ENCODE measurements around the gene TLX3.
"Not testable (repeated sequence)": the region's sequence is repeated elsewhere in the genome, so short reads cannot be mapped to it uniquely, and the experiment has no call there.

TLX3 gene

GRCh38 chr5:171308453-171309275 lies at the start of gene TLX3:
Gene TLX3, plus strand, starts transcription at chr5:171309248. Its CDS starts 118 bp downstream, at chr5:171309366.
- DNase-seq (ENCODE audit: low read depth in 2 of 3, low spot score in 1 of 3) = no peak

- no peak for DNase-seq (ENCODE audit: low read depth in 2 of 3, low spot score in 1 of 3)
Observed at GRCh38 chr5:171261361-171261760, 47.7 kb upstream of the TLX3 start.

GRCh38 chr5:171261904-171262303 lies 47.1 kb upstream of the TLX3 start:
- no peak for DNase-seq (ENCODE audit: low read depth in 2 of 3, low spot score in 1 of 3)

GRCh38 chr5:171263181-171263580 lies 45.9 kb upstream of the TLX3 start:
- DNase-seq (ENCODE audit: low read depth in 2 of 3, low spot score in 1 of 3) = no peak

- DNase-seq (ENCODE audit: low read depth in 2 of 3, low spot score in 1 of 3) = no peak
Observed at GRCh38 chr5:171264843-171265242, 44.2 kb upstream of the TLX3 start.

GRCh38 chr5:171268700-171269620 lies 40.1 kb upstream of the TLX3 start:
- no peak for DNase-seq (ENCODE audit: low read depth in 2 of 3, low spot score in 1 of 3)

DNA sequence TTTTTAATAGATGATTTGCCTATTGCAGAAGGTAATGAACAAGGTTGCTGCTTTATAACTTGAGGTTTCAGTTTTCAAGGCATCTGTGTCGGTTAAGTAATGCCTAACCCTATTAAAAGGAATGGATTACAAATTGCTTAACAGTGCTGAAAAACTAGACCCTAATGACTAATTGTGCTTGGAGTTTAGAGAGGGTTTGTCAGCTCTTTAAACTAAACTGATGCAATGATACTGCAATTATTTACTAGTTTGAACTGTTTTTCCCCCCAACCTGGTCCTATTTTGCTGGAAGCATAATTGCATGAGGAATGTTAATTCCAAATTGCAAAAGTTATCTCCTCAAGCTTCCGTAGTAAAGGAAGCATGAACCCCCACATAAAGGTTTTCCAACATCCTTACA lies 39.3 kb upstream of the TLX3 start:
- no peak for DNase-seq (ENCODE audit: low read depth in 2 of 3, low spot score in 1 of 3)

- no peak for DNase-seq (ENCODE audit: low read depth in 2 of 3, low spot score in 1 of 3)
Observed at GRCh38 chr5:171270136-171270535, 38.9 kb upstream of the TLX3 start.

DNA sequence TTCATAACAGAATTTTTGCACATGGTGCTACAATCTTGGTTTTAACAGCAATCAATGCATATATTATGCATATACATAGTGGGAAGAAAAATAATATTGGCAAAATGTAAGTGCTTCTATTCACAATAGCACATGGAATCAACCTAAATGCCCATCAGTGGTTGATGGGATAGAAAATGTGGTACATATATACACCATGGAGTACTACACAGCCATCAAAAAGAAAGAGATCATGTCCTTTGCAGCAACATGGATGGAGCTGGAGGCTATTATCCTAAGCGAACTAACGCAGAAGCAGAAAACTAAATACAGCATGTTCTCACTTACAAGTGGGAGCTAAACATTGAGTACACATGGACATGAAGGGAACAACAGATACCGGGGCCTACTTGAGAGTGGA lies 37.2 kb upstream of the TLX3 start:
- DNase-seq (ENCODE audit: low read depth in 2 of 3, low spot score in 1 of 3) = no peak

DNA sequence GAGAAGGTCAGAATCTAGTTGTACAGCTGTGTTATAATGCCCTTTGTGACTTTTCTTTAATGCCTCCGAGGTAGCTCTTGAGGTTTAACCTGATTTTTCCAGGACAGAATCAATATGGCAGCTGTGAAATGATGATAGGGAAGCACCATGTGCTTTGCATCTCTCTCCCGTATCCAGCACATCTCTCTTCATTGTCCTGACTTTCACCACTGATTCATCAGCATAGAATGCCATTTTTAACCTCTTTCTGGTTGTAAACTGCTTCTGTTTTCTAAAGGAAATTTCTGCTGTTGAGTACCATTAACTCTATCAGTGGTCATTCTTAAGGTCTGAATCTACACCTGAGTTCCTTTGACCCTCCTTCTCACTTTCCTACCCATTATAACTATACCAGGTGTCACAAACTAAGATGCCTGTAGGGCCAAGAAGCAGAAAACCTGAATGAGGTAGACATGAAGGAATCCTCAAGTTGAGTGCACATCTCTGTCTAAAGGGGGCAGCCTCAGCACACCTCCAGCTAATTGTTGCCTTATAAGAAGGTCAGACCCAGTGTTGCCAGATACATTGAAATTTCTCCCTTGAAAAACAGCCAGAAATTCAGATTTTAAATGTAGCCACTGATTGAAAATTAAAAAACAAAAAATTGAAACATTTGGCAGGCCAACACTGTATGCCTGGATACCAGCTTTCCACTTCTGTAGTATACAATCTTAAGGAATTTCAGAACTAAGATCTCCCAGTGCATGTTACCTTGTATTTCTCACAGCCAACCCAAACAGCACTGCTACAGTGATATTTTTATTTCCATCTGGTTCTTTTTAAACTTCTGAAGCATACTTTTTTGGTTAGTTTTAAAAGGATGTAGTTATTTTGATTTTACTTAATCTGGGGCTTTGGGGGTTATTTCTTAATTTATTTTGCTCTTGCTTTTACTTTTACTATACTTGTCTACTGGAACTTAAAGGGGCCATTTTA lies 35.8 kb upstream of the TLX3 start:
- no peak for DNase-seq (ENCODE audit: low read depth in 2 of 3, low spot score in 1 of 3)

DNA sequence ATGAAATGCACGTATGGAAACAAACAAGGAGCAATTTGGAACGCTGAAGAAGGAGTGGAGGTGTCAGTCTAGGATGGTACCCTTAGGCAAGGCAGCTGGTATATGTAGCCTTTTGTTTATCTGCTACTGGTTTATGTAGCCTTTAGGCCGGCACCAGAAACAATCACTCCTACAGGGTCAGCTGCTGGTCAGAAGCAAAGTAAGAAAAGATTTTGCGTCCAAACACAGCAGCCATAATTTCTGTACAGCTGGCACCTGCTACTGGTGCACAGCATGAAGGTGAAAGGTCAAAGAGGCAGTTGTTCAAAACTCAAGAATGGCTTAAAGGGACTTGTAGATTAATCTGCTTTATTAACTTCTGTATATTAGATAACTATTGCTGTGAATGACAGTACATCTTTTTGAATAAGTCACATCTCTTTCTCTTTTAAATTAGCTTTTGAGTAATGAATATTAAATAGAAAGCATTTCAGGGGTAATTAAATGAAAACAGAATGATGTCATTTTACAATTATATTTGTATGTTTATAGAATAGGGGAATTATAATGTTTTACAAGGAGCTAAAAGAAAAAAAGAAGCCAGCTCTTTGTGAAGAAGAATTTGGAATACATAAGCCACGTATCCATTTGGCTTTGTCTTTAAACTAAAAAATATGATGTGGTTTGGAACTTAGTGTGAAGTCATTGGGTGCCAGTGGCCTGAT lies 33.1 kb upstream of the TLX3 start:
- DNase-seq (ENCODE audit: low read depth in 2 of 3, low spot score in 1 of 3) = no peak

DNA sequence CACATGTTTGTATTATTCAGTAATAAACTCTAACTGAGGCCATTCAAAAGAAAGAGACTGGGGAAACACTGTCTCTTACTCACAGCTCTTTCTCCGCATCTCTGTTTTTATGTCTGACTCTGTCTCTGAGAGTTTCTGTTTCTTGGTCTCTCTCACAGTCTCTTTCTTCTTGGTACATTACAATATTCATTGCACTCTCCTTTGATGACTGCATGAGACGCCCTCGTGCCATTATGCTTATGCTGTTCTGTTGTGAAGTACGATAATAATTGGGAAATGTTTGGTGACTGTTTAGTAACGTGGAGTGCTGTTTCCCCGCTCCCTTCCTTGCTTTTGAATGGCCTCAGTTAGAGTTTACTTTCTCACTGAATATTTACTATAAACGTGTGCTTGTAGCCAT lies 25.3 kb upstream of the TLX3 start:
- no peak for DNase-seq (ENCODE audit: low read depth in 2 of 3, low spot score in 1 of 3)

- no peak for DNase-seq (ENCODE audit: low read depth in 2 of 3, low spot score in 1 of 3)
Observed at GRCh38 chr5:171285465-171285864, 23.6 kb upstream of the TLX3 start.

DNA sequence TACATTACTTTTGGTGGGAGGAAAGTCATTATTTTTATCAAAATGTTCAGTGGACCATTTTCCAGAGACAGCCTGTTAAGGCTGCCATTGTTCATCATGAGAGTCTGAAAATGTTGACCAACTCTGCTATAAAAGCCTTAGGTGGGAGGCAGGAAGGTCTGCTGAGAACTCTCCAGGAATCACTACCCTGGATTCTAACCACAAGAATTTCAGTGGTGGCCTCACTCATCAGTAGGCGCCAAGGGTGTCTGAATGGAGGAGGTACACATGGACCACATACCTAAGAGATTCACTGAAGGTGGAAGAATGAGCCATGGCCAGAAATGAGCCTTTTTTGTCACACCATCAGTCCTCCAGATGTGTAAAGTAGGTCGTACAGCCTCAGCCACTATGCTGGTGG lies 21.0 kb upstream of the TLX3 start:
- no peak for DNase-seq (ENCODE audit: low read depth in 2 of 3, low spot score in 1 of 3)

DNA sequence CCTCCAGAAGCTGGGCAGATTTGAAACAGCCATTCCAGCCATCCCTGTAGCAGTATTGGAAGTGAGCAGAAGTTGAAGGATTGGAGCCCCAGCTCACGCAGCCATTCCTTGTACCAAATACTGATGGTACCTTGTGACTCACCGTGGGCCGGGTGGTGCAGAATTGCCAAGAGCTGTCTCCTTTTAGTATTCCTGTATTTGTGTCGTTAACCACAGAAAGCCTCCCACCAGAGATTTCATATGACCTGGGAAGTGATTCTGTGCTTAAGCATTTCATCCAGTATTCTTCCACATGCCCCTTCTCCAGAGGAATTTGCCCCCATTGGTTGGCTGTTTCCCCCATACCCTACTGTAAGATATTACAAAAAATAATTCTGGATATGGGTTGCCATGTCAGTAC lies 17.7 kb upstream of the TLX3 start:
- no peak for DNase-seq (ENCODE audit: low read depth in 2 of 3, low spot score in 1 of 3)

- no peak for DNase-seq (ENCODE audit: low read depth in 2 of 3, low spot score in 1 of 3)
Observed at GRCh38 chr5:171295299-171295698, 13.7 kb upstream of the TLX3 start.

GRCh38 chr5:171295801-171296200 lies 13.2 kb upstream of the TLX3 start:
- DNase-seq (ENCODE audit: low read depth in 2 of 3, low spot score in 1 of 3) = no peak

DNA sequence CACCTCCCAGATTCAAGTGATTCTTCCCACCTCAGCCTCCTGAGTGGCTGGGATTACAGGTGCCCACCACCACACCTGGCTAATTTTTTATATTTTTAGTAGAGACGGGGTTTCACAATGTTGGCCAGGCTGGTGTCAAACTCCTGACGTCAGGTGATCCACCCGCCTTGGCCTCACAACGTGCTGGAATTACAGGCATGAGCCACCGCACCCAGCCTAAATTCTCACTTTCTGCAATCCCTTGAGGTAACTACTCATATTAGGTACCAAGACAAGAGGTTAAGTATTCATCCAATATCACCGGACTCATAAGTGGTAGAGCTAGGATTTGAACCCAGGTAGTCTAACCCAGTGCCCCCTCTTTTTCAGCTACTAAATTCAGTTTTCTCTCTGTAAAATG lies 11.1 kb upstream of the TLX3 start:
- DNase-seq (ENCODE audit: low read depth in 2 of 3, low spot score in 1 of 3) = not testable (repeated sequence)

GRCh38 chr5:171299228-171299627 lies 9.8 kb upstream of the TLX3 start:
- no peak for DNase-seq (ENCODE audit: low read depth in 2 of 3, low spot score in 1 of 3)

DNA sequence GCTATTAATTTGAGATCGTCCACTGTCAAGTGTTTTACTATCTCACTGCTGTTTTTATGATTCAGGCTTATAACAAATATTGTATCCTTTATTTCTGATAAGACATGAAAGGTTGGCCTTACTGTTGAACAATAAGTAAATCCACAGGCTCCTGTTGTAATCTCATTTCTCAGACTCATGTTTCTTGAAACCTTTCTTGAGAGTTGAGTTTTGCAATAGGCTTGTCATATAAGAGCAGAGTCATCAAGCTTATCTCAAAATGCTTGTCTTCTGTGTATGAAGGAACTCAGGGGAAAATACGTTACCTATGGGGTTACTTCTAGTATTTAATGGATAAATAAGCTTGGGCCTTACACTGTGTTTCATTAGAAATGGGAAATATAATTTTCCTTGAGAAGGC lies 9.2 kb upstream of the TLX3 start:
- DNase-seq (ENCODE audit: low read depth in 2 of 3, low spot score in 1 of 3) = no peak
